MM.1S (cell line): ENCODE data around the gene CPEB3.

Experiments
- DNase-seq: peaks from one replicate; pipeline ENCODE4 v3.0.0-alpha.2; 2015
- H2AFZ ChIP-seq: fragments of 300-600 bp; sonication (generic); 2 replicates; pipeline ENCODE4 v1.6.0; 2016; ENCODE audit warnings: antibody characterized with exemption, low read length
- H3F3A ChIP-seq: fragments of 300-600 bp; sonication (generic); 2 replicates; pipeline ENCODE4 v1.6.1; 2016; ENCODE audit warnings: mild to moderate bottlenecking, antibody characterized with exemption, low read length, moderate library complexity, mixed read lengths; ENCODE audit not compliant: insufficient read depth
- H3K27ac ChIP-seq: fragments of 300-600 bp; sonication (generic); 2 replicates; pipeline ENCODE4 v1.5.1; 2016; ENCODE audit warnings: mild to moderate bottlenecking, low read length
- H3K27me3 ChIP-seq: fragments of 300-600 bp; sonication (generic); replicated peaks from 2 replicates; pipeline ENCODE4 v1.6.0; 2016; ENCODE audit warnings: low read length; ENCODE audit not compliant: insufficient read depth
- H3K36me3 ChIP-seq: fragments of 300-600 bp; sonication (generic); replicated peaks from 2 replicates; pipeline ENCODE4 v1.6.1; 2016; ENCODE audit warnings: mild to moderate bottlenecking, low read length, mixed read lengths; ENCODE audit not compliant: insufficient read depth
- H3K4me1 ChIP-seq: fragments of 300-600 bp; sonication (generic); 2 replicates; pipeline ENCODE4 v1.6.1; 2016; ENCODE audit warnings: low read length, mixed read lengths
- H3K4me2 ChIP-seq: fragments of 300-600 bp; sonication (generic); 2 replicates; pipeline ENCODE4 v1.6.0; 2016; ENCODE audit warnings: low read depth, low read length
- H3K4me3 ChIP-seq: fragments of 300-600 bp; sonication (generic); 2 replicates; pipeline ENCODE4 v1.5.1; 2016; ENCODE audit warnings: low read length, mixed read lengths
- H3K79me2 ChIP-seq: fragments of 300-600 bp; sonication (generic); 2 replicates; pipeline ENCODE4 v1.6.1; 2016; ENCODE audit warnings: mixed run types, low read length, mixed read lengths
- H3K9ac ChIP-seq: fragments of 300-600 bp; sonication (generic); 2 replicates; pipeline ENCODE4 v1.6.1; 2016; ENCODE audit warnings: low read length, mixed read lengths
- H3K9me2 ChIP-seq: fragments of 300-600 bp; sonication (generic); replicated peaks from 2 replicates; pipeline ENCODE4 v1.6.1; 2016; ENCODE audit warnings: mild to moderate bottlenecking, low read length, mixed read lengths; ENCODE audit not compliant: insufficient read depth
- H3K9me3 ChIP-seq: fragments of 300-600 bp; sonication (generic); replicated peaks from 2 replicates; pipeline ENCODE4 v1.6.1; 2016; ENCODE audit warnings: mild to moderate bottlenecking, low read length, mixed read lengths; ENCODE audit not compliant: insufficient read depth
- H4K20me1 ChIP-seq: fragments of 300-600 bp; sonication (generic); 2 replicates; pipeline ENCODE4 v1.6.1; 2016; ENCODE audit warnings: mild to moderate bottlenecking, low read length, moderate library complexity, mixed read lengths; ENCODE audit not compliant: insufficient read depth
- EZH2 ChIP-seq: fragments of 300-600 bp; sonication (generic); optimal IDR thresholded peaks from 2 replicates; pipeline ENCODE3; 2017; ENCODE audit warnings: low read depth, mild to moderate bottlenecking, antibody characterized with exemption, low read length, mixed read lengths
- EZH2phosphoT487 ChIP-seq: fragments of 300-600 bp; sonication (generic); IDR thresholded peaks from 2 replicates; pipeline ENCODE4 v1.6.1; 2018; ENCODE audit warnings: antibody characterized with exemption, low read length
- TF ChIP-seq, protein P1 (sequence below): fragments of 300-600 bp; sonication (generic); IDR thresholded peaks from 2 replicates; pipeline ENCODE4 v1.5.1; 2016; ENCODE audit warnings: antibody characterized with exemption, low read length, mixed read lengths

The CPEB3 gene

DNA sequence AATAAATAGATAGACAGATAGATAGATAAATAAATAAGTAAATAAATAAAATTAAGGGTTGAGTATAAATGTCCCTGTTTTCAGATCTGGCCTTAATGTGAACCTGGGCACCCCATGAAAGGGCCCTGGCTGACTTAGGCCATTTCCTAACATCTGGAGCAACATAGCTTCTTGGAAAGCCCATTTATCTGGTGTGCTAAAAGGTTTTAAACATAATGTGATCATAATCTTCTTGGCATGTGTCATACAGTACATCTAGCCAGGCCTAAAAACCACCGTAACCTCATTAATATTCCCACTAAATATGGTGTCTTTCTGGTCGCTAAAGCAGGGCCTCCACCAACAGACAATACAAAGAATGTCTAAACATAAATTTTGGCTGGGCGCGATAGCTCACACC, 224.5 kb downstream of the CPEB3 start:
- H3K4me1 ChIP-seq, result no peaks in the 10 kb centered on the region
- H2AFZ ChIP-seq, result no peak overlapping the region
- no peaks in the 10 kb centered on the region for H3K9me2 ChIP-seq
- H3K27ac ChIP-seq, result no peak overlapping the region
- no peak overlapping the region for H3K4me3 ChIP-seq
- no peaks in the 10 kb centered on the region for H3K27me3 ChIP-seq
- H3F3A ChIP-seq, result no peaks in the 10 kb centered on the region
- DNase-seq, result no peak
- no peaks in the 10 kb centered on the region for H3K79me2 ChIP-seq
- H3K9me3 ChIP-seq, result no peaks in the 10 kb centered on the region; the same call in 1 of the 2 replicates
- no peaks in the 10 kb centered on the region for H4K20me1 ChIP-seq
- H3K9ac ChIP-seq, result no peak overlapping the region
- TF ChIP-seq, protein P1, sequence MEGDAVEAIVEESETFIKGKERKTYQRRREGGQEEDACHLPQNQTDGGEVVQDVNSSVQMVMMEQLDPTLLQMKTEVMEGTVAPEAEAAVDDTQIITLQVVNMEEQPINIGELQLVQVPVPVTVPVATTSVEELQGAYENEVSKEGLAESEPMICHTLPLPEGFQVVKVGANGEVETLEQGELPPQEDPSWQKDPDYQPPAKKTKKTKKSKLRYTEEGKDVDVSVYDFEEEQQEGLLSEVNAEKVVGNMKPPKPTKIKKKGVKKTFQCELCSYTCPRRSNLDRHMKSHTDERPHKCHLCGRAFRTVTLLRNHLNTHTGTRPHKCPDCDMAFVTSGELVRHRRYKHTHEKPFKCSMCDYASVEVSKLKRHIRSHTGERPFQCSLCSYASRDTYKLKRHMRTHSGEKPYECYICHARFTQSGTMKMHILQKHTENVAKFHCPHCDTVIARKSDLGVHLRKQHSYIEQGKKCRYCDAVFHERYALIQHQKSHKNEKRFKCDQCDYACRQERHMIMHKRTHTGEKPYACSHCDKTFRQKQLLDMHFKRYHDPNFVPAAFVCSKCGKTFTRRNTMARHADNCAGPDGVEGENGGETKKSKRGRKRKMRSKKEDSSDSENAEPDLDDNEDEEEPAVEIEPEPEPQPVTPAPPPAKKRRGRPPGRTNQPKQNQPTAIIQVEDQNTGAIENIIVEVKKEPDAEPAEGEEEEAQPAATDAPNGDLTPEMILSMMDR, result no peak
- TF ChIP-seq EZH2 (no peak), EZH2phosphoT487 (no peak)
- H3K36me3 ChIP-seq, result no peaks in the 10 kb centered on the region
- no peak overlapping the region for H3K4me2 ChIP-seq

DNA sequence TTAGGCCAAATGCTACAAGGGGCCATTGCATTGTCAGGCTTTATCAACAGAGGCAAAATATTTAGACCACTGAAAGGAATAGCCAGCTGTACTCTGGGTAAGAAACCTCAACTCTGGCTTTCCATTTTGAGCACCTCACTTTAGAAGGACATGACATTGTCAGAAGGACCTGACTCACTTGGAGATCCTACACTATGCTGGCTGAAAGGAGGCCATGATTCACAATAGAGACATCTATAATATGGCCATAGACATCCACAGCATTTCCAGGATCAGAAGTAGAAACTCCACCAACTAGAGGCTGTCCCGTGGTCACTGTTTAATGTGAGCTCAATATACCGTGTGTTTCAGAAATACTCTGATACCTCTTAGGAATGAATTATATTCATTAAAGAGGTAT, 226.4 kb downstream of the CPEB3 start:
- Histone ChIP-seq H4K20me1 (no peaks in the 10 kb centered on the region), H3K4me1 (no peaks in the 10 kb centered on the region), H3K36me3 (no peaks in the 10 kb centered on the region), H3F3A (no peaks in the 10 kb centered on the region), H3K4me3 (no peak overlapping the region), H3K9ac (no peak overlapping the region), H3K79me2 (no peaks in the 10 kb centered on the region), H3K9me2 (no peaks in the 10 kb centered on the region), H2AFZ (no peak overlapping the region), H3K9me3 (no peaks in the 10 kb centered on the region; the same call in 1 of the 2 replicates), H3K27me3 (no peaks in the 10 kb centered on the region), H3K27ac (no peak overlapping the region), H3K4me2 (no peak overlapping the region)
- DNase-seq, result no peak
- TF ChIP-seq EZH2phosphoT487 (no peak), EZH2 (no peak)
- TF ChIP-seq, protein P1, result no peak

- no peak for TF ChIP-seq EZH2phosphoT487
- no peak for TF ChIP-seq EZH2
- TF ChIP-seq, protein P1, result no peak
- H2AFZ ChIP-seq, result no peak overlapping the region
- H3K79me2 ChIP-seq, result no peaks in the 10 kb centered on the region
- DNase-seq, result no peak
- no peak overlapping the region for H3K4me3 ChIP-seq
- no peaks in the 10 kb centered on the region; the same call in 1 of the 2 replicates for H3K9me3 ChIP-seq
- no peaks in the 10 kb centered on the region for H3K27me3 ChIP-seq
- H3K4me2 ChIP-seq, result no peak overlapping the region
- no peaks in the 10 kb centered on the region for H3K4me1 ChIP-seq
- no peaks in the 10 kb centered on the region for H3K36me3 ChIP-seq
- no peak overlapping the region for H3K27ac ChIP-seq
- H3K9ac ChIP-seq, result no peak overlapping the region
- H3F3A ChIP-seq, result no peaks in the 10 kb centered on the region
- no peaks in the 10 kb centered on the region for H4K20me1 ChIP-seq
- H3K9me2 ChIP-seq, result no peaks in the 10 kb centered on the region
Measured at GRCh38 chr10:92062273-92062672, 228.6 kb downstream of the CPEB3 start.

DNA sequence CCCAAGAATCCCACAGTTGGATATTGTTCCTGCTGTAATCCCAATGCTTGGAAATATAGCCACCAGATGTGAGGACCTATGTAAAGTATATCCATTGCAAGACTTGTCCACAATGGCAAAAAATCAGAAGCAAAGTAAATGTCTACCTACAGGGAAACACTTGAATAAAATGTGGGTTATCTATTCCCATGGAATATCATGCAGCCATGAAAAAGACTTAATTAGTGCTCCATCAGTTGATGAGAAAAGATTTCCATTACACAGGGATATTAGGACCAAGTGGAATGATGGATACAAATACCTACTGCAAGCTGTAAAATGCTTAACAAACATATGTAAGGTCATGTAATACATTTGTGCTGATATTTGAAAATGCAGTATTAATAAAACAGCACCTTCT, 236.1 kb downstream of the CPEB3 start:
- DNase-seq, result no peak
- no peak overlapping the region for H2AFZ ChIP-seq
- no peaks in the 10 kb centered on the region for H4K20me1 ChIP-seq
- TF ChIP-seq EZH2, result no peak
- no peak for TF ChIP-seq EZH2phosphoT487
- TF ChIP-seq, protein P1, result no peak
- H3K9me3 ChIP-seq, result no peaks in the 10 kb centered on the region
- H3K9me2 ChIP-seq, result no peaks in the 10 kb centered on the region
- H3K27me3 ChIP-seq, result no peaks in the 10 kb centered on the region
- H3K4me1 ChIP-seq, result no peaks in the 10 kb centered on the region
- H3K4me3 ChIP-seq, result no peak overlapping the region
- no peaks in the 10 kb centered on the region for H3K79me2 ChIP-seq
- H3K36me3 ChIP-seq, result no peaks in the 10 kb centered on the region
- no peak overlapping the region for H3K9ac ChIP-seq
- no peaks in the 10 kb centered on the region for H3F3A ChIP-seq
- H3K27ac ChIP-seq, result no peak overlapping the region
- H3K4me2 ChIP-seq, result no peak overlapping the region
